CD4-positive, alpha-beta memory T cell (primary cell): ENCODE data around the gene RDH8. TPM values are rescaled to one million over a fixed set of nuclear protein-coding genes. Genes with fewer than 3 reads are reported as not detected.
A peak's percentile ranks its signal among the peaks of the same experiment; 100 is the strongest.

Source experiments
- CTCF ChIA-PET: fragments of 350-600 bp; sonication (Branson Sonifier 250); formaldehyde crosslinking; loops from one replicate; lab custom pipeline; 2021; ENCODE audit warnings: inconsistent platforms; ENCODE audit not compliant: partially characterized antibody; lab: Charles Lee
- POLR2A ChIA-PET: fragments of 350-600 bp; sonication (Branson Sonifier 250); formaldehyde crosslinking; loops from one replicate; lab custom pipeline; 2021; ENCODE audit not compliant: partially characterized antibody; lab: Charles Lee
- DNase-seq, 5 donors: peaks; one replicate each; pipeline versions ENCODE4 v3.0.0 to v3.0.0-alpha.2; 2020 to 2022; ENCODE audit warnings: mixed read lengths in 1 of 5
- H3K27ac ChIP-seq: one replicate; pipeline ENCODE4 v1.7.0; 2013; ENCODE audit warnings: low read depth, low read length
- H3K27me3 ChIP-seq: 2 replicates; pipeline ENCODE4 v1.7.0; 2013; ENCODE audit warnings: mild to moderate bottlenecking, low read length, moderate library complexity; ENCODE audit not compliant: insufficient read depth
- H3K36me3 ChIP-seq: 2 replicates; pipeline ENCODE4 v1.7.0; 2013; ENCODE audit warnings: mild to moderate bottlenecking, low read length, moderate library complexity; ENCODE audit not compliant: insufficient read depth
- H3K4me1 ChIP-seq: 2 replicates; pipeline ENCODE4 v1.7.0; 2013; ENCODE audit warnings: mild to moderate bottlenecking, low read length, moderate library complexity; ENCODE audit not compliant: insufficient read depth
- H3K4me3 ChIP-seq, 2 donors: one replicate each; pipeline ENCODE4 v1.7.0; 2013; ENCODE audit warnings: low read length in 2 of 2, mild to moderate bottlenecking in 1 of 2
- H3K9me3 ChIP-seq, 2 donors: one replicate each; pipeline ENCODE4 v1.7.0; 2013; ENCODE audit warnings: low read length in 2 of 2, control low read depth in 1 of 2; ENCODE audit not compliant: control insufficient read depth in 1 of 2
- H3K27ac Mint-ChIP-seq, 7 donors: one replicate each; pipeline ENCODE4 v1.8.0; 2020 to 2021; ENCODE audit warnings: mixed read lengths in 7 of 7, mild to moderate bottlenecking in 6 of 7, inconsistent platforms in 3 of 7, moderate library complexity in 3 of 7
- H3K27me3 Mint-ChIP-seq, 2 donors: one replicate each; pipeline ENCODE4 v1.8.0; 2020 to 2021; ENCODE audit warnings: mixed read lengths in 2 of 2
- H3K36me3 Mint-ChIP-seq, 2 donors: one replicate each; pipeline ENCODE4 v1.8.0; 2020 to 2021; ENCODE audit warnings: mixed read lengths in 2 of 2, inconsistent platforms in 1 of 2, mild to moderate bottlenecking in 1 of 2
- H3K4me1 Mint-ChIP-seq, 4 donors: one replicate each; pipeline ENCODE4 v1.8.0; 2020 to 2021; ENCODE audit warnings: mixed read lengths in 4 of 4, mild to moderate bottlenecking in 1 of 4
- H3K4me3 Mint-ChIP-seq, 8 donors: one replicate each; pipeline ENCODE4 v1.8.0; 2020 to 2021; ENCODE audit warnings: mixed read lengths in 8 of 8, mild to moderate bottlenecking in 7 of 8, moderate library complexity in 6 of 8, inconsistent platforms in 3 of 8
- H3K9me3 Mint-ChIP-seq, 8 donors: one replicate each; pipeline ENCODE4 v1.8.0; 2020 to 2021; ENCODE audit warnings: mixed read lengths in 8 of 8, mild to moderate bottlenecking in 5 of 8, inconsistent platforms in 3 of 8, moderate library complexity in 1 of 8
- intact Hi-C: fragments of 100-400 bp; cut with micrococcal nuclease; formaldehyde crosslinking; loops from one replicate; pipeline ENCODE4 v1.15.1; 2023
- polyA plus RNA-seq, 2 donors: library from polyadenylated mRNA; unstranded; fragments of 300-500 nt; fragmentation: Illumina TruSeq; gene quantifications; one replicate each; pipeline ENCODE4 v1.2.3, GENCODE V29; 2021
- total RNA-seq, 2 experiments: library from RNA; stranded (reverse); gene quantifications; one replicate each; pipeline ENCODE4 v1.2.3, GENCODE V29; 2021

RDH8 gene
- total and polyA plus RNA-seq, 4 experiments from 2014 or later = not detected

GRCh38 chr19:10036601-10037071 is 23.4 kb downstream of the RDH8 start:
- ChIA-PET POLR2A (no interaction called here), CTCF (interaction anchor here (1.3 kb wide), 1 partner anchor 9 kb away, joined by 4 read pairs; no protein-coding TSS in a partner anchor)

GRCh38 chr19:10037367-10037766 is 24.1 kb downstream of the RDH8 start:
- no peak for DNase-seq
- H3K4me3 Mint-ChIP-seq = no peak overlapping the region
- POLR2A ChIA-PET = no interaction called here
- H3K4me1 Mint-ChIP-seq = no peaks in the 10 kb centered on the region
- no peaks in the 10 kb centered on the region for H3K9me3 ChIP-seq
- H3K4me1 ChIP-seq = no peaks in the 10 kb centered on the region
- CTCF ChIA-PET = interaction anchor here (1.3 kb wide), 1 partner anchor 10 kb away, joined by 3 read pairs; no protein-coding TSS in a partner anchor
- H3K36me3 Mint-ChIP-seq = no peaks in the 10 kb centered on the region
- H3K27ac Mint-ChIP-seq = no peak overlapping the region
- intact Hi-C loops = no loop called here
- no peak overlapping the region for H3K27ac ChIP-seq
- peaks cover 19 to 27% of the 10 kb centered on the region in 2 donors for H3K27me3 Mint-ChIP-seq
- no peaks in the 10 kb centered on the region for H3K27me3 ChIP-seq
- no peaks in the 10 kb centered on the region for H3K9me3 Mint-ChIP-seq
- no peaks in the 10 kb centered on the region for H3K36me3 ChIP-seq
- H3K4me3 ChIP-seq = no peak overlapping the region

More at GRCh38 chr19:10036601-10037071, 23.4 kb downstream of the RDH8 start:
- Histone ChIP-seq H3K27me3 (no peaks in the 10 kb centered on the region), H3K27ac (no peak overlapping the region), H3K4me3 (no peak overlapping the region), H3K9me3 (no peaks in the 10 kb centered on the region), H3K36me3 (no peaks in the 10 kb centered on the region), H3K4me1 (no peaks in the 10 kb centered on the region)
- Mint-ChIP-seq H3K4me1 (no peaks in the 10 kb centered on the region), H3K27ac (no peak overlapping the region), H3K36me3 (no peaks in the 10 kb centered on the region), H3K27me3 (peaks cover 20 to 26% of the 10 kb centered on the region in 2 donors), H3K9me3 (no peaks in the 10 kb centered on the region), H3K4me3 (no peak overlapping the region)
- intact Hi-C loops = no loop called here
- no peak for DNase-seq

GRCh38 chr19:10037809-10038208 is 24.5 kb downstream of the RDH8 start:
- peaks cover 17 to 24% of the 10 kb centered on the region in 2 donors for H3K27me3 Mint-ChIP-seq
- Histone ChIP-seq H3K27ac (no peak overlapping the region), H3K36me3 (no peaks in the 10 kb centered on the region), H3K4me3 (no peak overlapping the region), H3K4me1 (no peaks in the 10 kb centered on the region), H3K27me3 (no peaks in the 10 kb centered on the region), H3K9me3 (no peaks in the 10 kb centered on the region)
- no peaks in the 10 kb centered on the region for H3K36me3 Mint-ChIP-seq
- DNase-seq = no peak
- H3K27ac Mint-ChIP-seq = no peak overlapping the region
- ChIA-PET POLR2A (no interaction called here), CTCF (interaction anchor here (1.3 kb wide), 1 partner anchor 10 kb away, joined by 3 read pairs; no protein-coding TSS in a partner anchor)
- no peaks in the 10 kb centered on the region for H3K4me1 Mint-ChIP-seq
- no peaks in the 10 kb centered on the region for H3K9me3 Mint-ChIP-seq
- intact Hi-C loops = no loop called here
- no peak overlapping the region for H3K4me3 Mint-ChIP-seq

- DNase-seq = no peak
- Mint-ChIP-seq H3K27ac (no peak overlapping the region), H3K27me3 (peaks cover 18 to 33% of the 10 kb centered on the region in 2 donors)
These were observed 30.1 kb downstream of the RDH8 start for GRCh38 chr19:10043286-10043927.

GRCh38 chr19:10044390-10044789 is 31.1 kb downstream of the RDH8 start:
- H3K9me3 ChIP-seq = no peaks in the 10 kb centered on the region
- no peak overlapping the region for H3K4me3 ChIP-seq
- POLR2A ChIA-PET = no interaction called here
- peaks cover 0 to 8% (median under 1%) of the 10 kb centered on the region in 8 donors for H3K9me3 Mint-ChIP-seq
- CTCF ChIA-PET = interaction anchor here (1.3 kb wide), 1 partner anchor 15 kb away, joined by 3 read pairs; no protein-coding TSS in a partner anchor
- H3K27ac Mint-ChIP-seq = no peak overlapping the region
- intact Hi-C loops = no loop called here
- H3K4me1 ChIP-seq = no peaks in the 10 kb centered on the region
- no peaks in the 10 kb centered on the region for H3K36me3 Mint-ChIP-seq
- peaks cover 0 to 4% (median 0%) of the 10 kb centered on the region in 4 donors for H3K4me1 Mint-ChIP-seq
- peaks cover 16 to 26% of the 10 kb centered on the region in 2 donors for H3K27me3 Mint-ChIP-seq
- H3K4me3 Mint-ChIP-seq = no peak overlapping the region
- no peaks in the 10 kb centered on the region for H3K27me3 ChIP-seq
- H3K36me3 ChIP-seq = no peaks in the 10 kb centered on the region
- H3K27ac ChIP-seq = no peak overlapping the region
- DNase-seq = no peak

More at GRCh38 chr19:10043286-10043927, 30.1 kb downstream of the RDH8 start:
- ChIA-PET CTCF (no interaction called here), POLR2A (no interaction called here)
- no peaks in the 10 kb centered on the region for H3K36me3 Mint-ChIP-seq
- no peak overlapping the region for H3K4me3 ChIP-seq
- no peak overlapping the region for H3K27ac ChIP-seq
- peaks cover 0 to 8% (median under 1%) of the 10 kb centered on the region in 8 donors for H3K9me3 Mint-ChIP-seq
- H3K4me3 Mint-ChIP-seq = no peak overlapping the region
- intact Hi-C loops = no loop called here
- peaks cover 0 to 4% (median 0%) of the 10 kb centered on the region in 4 donors for H3K4me1 Mint-ChIP-seq
- no peaks in the 10 kb centered on the region for H3K36me3 ChIP-seq
- no peaks in the 10 kb centered on the region for H3K27me3 ChIP-seq
- no peaks in the 10 kb centered on the region for H3K4me1 ChIP-seq
- H3K9me3 ChIP-seq = no peaks in the 10 kb centered on the region

GRCh38 chr19:10045371-10045770 is 32.1 kb downstream of the RDH8 start:
- Mint-ChIP-seq H3K36me3 (no peaks in the 10 kb centered on the region), H3K4me3 (peak overlapping the region in 1 of 8 donors; percentile 47), H3K4me1 (peaks cover 0 to 4% (median 0%) of the 10 kb centered on the region in 4 donors), H3K9me3 (peaks cover 0 to 8% (median under 1%) of the 10 kb centered on the region in 8 donors), H3K27me3 (peaks cover 16 to 26% of the 10 kb centered on the region in 2 donors), H3K27ac (no peak overlapping the region)
- Histone ChIP-seq H3K27me3 (no peaks in the 10 kb centered on the region), H3K27ac (no peak overlapping the region), H3K9me3 (no peaks in the 10 kb centered on the region), H3K4me3 (no peak overlapping the region), H3K36me3 (no peaks in the 10 kb centered on the region), H3K4me1 (no peaks in the 10 kb centered on the region)
- DNase-seq = no peak
- ChIA-PET CTCF (no interaction called here), POLR2A (no interaction called here)
- intact Hi-C loops = no loop called here

- POLR2A ChIA-PET = no interaction called here
These were observed 36.3 kb downstream of the RDH8 start for GRCh38 chr19:10049626-10050025.

More at GRCh38 chr19:10049626-10050025, 36.3 kb downstream of the RDH8 start:
- no peak overlapping the region for H3K27ac Mint-ChIP-seq
- no peaks in the 10 kb centered on the region for H3K36me3 Mint-ChIP-seq
- H3K27me3 ChIP-seq = no peaks in the 10 kb centered on the region
- peaks cover 4 to 9% of the 10 kb centered on the region in 2 donors for H3K27me3 Mint-ChIP-seq
- no peak for DNase-seq
- H3K4me3 Mint-ChIP-seq = no peak overlapping the region
- no peaks in the 10 kb centered on the region for H3K36me3 ChIP-seq
- no peak overlapping the region for H3K4me3 ChIP-seq
- no peaks in the 10 kb centered on the region for H3K4me1 Mint-ChIP-seq
- CTCF ChIA-PET = no interaction called here
- H3K9me3 ChIP-seq = no peaks in the 10 kb centered on the region
- H3K4me1 ChIP-seq = no peaks in the 10 kb centered on the region
- intact Hi-C loops = no loop called here
- H3K27ac ChIP-seq = no peak overlapping the region
- H3K9me3 Mint-ChIP-seq = peaks cover 0 to 2% (median 0%) of the 10 kb centered on the region in 8 donors
